ENCODE measurements around the gene CCL23. TPM values are rescaled to one million over a fixed set of nuclear protein-coding genes. Genes with fewer than 3 reads are reported as not detected.

The CCL23 gene
- total RNA-seq, 1 experiment from 2014 or later, result not detected

GRCh38 chr17:35988164-35988563 lies 29.6 kb downstream of the CCL23 start:
- Histone ChIP-seq H2AFZ (ENCODE audit: low read length) (no peak overlapping the region), H3T11ph (ENCODE audit: low read length) (no peak overlapping the region), H2BK5ac (ENCODE audit: insufficient read length, low read length) (no peak overlapping the region), H2BK120ac (ENCODE audit: low read depth, low read length, poor library complexity, severe bottlenecking) (no peak overlapping the region), H3K14ac (ENCODE audit: insufficient read depth, low read length) (no peak overlapping the region), H2BK15ac (ENCODE audit: low read depth, low read length) (no peak overlapping the region), H3K9ac (ENCODE audit: extremely low read depth, insufficient read length, low read length) (no peak overlapping the region), H3K27me3 (ENCODE audit: insufficient read depth, low read length) (no peaks in the 10 kb centered on the region), H3K79me1 (ENCODE audit: insufficient read depth, low read depth, low read length, poor library complexity, severe bottlenecking) (no peaks in the 10 kb centered on the region), H3K27ac (ENCODE audit: insufficient read length, low read depth, low read length) (no peak overlapping the region), H4K5ac (ENCODE audit: insufficient read length, low read depth, low read length) (no peak overlapping the region), H3K18ac (ENCODE audit: insufficient read length, low read depth, low read length) (no peak overlapping the region), H4K8ac (replicated peaks; ENCODE audit: insufficient read length, low read depth, low read length) (no peak overlapping the region), H3K4ac (ENCODE audit: low read depth, low read length) (no peak overlapping the region), H2AK5ac (ENCODE audit: insufficient read length, low read length) (no peak overlapping the region), H3K4me2 (ENCODE audit: insufficient read depth, insufficient read length, low read length) (no peak overlapping the region), H2BK20ac (ENCODE audit: low read depth, low read length, poor library complexity, severe bottlenecking) (no peak overlapping the region), H4K91ac (ENCODE audit: insufficient read length, low read depth, low read length) (no peak overlapping the region), H4K20me1 (ENCODE audit: control insufficient read depth, insufficient read depth, insufficient read length) (no peaks in the 10 kb centered on the region), H3K4me1 (ENCODE audit: insufficient read depth, low read length) (no peaks in the 10 kb centered on the region), H3K23me2 (ENCODE audit: insufficient read length, low read depth, low read length, poor library complexity, severe bottlenecking) (no peaks in the 10 kb centered on the region), H3K23ac (ENCODE audit: insufficient read length, low read depth, low read length) (no peak overlapping the region), H3K9me3 (ENCODE audit: control insufficient read depth, low read depth, low read length) (no peaks in the 10 kb centered on the region), H3K79me2 (ENCODE audit: insufficient read depth, low read length) (no peaks in the 10 kb centered on the region), H3K56ac (ENCODE audit: insufficient read length, low read depth, low read length) (no peak overlapping the region), H2BK12ac (ENCODE audit: insufficient read length, low read depth, low read length) (no peak overlapping the region)
- Mint-ChIP-seq H3K4me3 (no peak overlapping the region), H3K36me3 (ENCODE audit: insufficient read depth in 1 of 3, low read depth in 3 of 3) (peaks cover 0 to 2% (median 0%) of the 10 kb centered on the region in 3 experiments; a peak in 2 of 7 replicates), H3K9me3 (peaks cover 2 to 4% of the 10 kb centered on the region in 2 experiments; a peak in 2 of 5 replicates), H3K27me3 (ENCODE audit: low read depth) (peaks cover 5% of the 10 kb centered on the region), H3K27ac (no peak overlapping the region), H3K4me1 (no peaks in the 10 kb centered on the region)
- DNase-seq, result no peak
- no peak for TF ChIP-seq CTCF (conservative IDR thresholded peaks at IDR 0.05)
